Measurements from ENCODE around the gene CNNM2.
"Not testable (repeated sequence)": the region's sequence is repeated elsewhere in the genome, so short reads cannot be mapped to it uniquely, and the experiment has no call there.

Gene CNNM2

DNA sequence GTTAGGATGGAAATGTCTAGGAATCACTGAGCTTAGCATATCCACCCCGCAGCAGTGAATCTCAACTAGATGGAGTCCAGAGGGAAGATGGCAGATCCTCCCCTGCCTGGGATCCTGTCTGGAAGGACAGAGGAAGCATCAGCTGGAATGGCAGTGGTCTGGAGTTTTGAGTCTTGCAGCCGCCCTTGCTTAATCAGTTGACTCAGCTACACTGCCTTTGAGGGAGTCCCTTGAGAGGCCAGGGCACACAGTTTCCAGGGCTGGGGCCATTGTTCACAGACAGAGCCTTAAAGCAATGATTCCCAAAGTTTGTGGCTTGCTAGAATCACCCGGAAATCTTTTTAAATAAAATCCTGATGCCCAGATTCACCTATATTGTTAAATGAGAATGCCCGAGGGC lies 146.9 kb downstream of the CNNM2 start:
- H3K27ac ChIP-seq (replicated peaks) = no peak overlapping the region
- H3K27me3 ChIP-seq (ENCODE audit: insufficient read depth, poor library complexity, severe bottlenecking) = no peaks in the 10 kb centered on the region
- no peak overlapping the region for H3K4me3 ChIP-seq (replicated peaks; ENCODE audit: insufficient read depth, low read length)
- no peak for DNase-seq (ENCODE audit: low read depth in 1 of 2, low spot score in 1 of 2)
- TF ChIP-seq SPI1 (IDR thresholded peaks at IDR 0.05; ENCODE audit: borderline replicate concordance, low read depth) = no peak
- no peak for TF ChIP-seq POLR2AphosphoS5 (IDR thresholded peaks at IDR 0.05; ENCODE audit: low read depth)
- TF ChIP-seq, protein P1, sequence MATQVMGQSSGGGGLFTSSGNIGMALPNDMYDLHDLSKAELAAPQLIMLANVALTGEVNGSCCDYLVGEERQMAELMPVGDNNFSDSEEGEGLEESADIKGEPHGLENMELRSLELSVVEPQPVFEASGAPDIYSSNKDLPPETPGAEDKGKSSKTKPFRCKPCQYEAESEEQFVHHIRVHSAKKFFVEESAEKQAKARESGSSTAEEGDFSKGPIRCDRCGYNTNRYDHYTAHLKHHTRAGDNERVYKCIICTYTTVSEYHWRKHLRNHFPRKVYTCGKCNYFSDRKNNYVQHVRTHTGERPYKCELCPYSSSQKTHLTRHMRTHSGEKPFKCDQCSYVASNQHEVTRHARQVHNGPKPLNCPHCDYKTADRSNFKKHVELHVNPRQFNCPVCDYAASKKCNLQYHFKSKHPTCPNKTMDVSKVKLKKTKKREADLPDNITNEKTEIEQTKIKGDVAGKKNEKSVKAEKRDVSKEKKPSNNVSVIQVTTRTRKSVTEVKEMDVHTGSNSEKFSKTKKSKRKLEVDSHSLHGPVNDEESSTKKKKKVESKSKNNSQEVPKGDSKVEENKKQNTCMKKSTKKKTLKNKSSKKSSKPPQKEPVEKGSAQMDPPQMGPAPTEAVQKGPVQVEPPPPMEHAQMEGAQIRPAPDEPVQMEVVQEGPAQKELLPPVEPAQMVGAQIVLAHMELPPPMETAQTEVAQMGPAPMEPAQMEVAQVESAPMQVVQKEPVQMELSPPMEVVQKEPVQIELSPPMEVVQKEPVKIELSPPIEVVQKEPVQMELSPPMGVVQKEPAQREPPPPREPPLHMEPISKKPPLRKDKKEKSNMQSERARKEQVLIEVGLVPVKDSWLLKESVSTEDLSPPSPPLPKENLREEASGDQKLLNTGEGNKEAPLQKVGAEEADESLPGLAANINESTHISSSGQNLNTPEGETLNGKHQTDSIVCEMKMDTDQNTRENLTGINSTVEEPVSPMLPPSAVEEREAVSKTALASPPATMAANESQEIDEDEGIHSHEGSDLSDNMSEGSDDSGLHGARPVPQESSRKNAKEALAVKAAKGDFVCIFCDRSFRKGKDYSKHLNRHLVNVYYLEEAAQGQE (IDR thresholded peaks at IDR 0.05; ENCODE audit: insufficient replicate concordance, low read depth) = no peak
- TF ChIP-seq, protein P2, sequence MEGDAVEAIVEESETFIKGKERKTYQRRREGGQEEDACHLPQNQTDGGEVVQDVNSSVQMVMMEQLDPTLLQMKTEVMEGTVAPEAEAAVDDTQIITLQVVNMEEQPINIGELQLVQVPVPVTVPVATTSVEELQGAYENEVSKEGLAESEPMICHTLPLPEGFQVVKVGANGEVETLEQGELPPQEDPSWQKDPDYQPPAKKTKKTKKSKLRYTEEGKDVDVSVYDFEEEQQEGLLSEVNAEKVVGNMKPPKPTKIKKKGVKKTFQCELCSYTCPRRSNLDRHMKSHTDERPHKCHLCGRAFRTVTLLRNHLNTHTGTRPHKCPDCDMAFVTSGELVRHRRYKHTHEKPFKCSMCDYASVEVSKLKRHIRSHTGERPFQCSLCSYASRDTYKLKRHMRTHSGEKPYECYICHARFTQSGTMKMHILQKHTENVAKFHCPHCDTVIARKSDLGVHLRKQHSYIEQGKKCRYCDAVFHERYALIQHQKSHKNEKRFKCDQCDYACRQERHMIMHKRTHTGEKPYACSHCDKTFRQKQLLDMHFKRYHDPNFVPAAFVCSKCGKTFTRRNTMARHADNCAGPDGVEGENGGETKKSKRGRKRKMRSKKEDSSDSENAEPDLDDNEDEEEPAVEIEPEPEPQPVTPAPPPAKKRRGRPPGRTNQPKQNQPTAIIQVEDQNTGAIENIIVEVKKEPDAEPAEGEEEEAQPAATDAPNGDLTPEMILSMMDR (IDR thresholded peaks at IDR 0.05; ENCODE audit: insufficient read depth, low read length) = no peak
- TF ChIP-seq GABPA (IDR thresholded peaks at IDR 0.05; ENCODE audit: low read depth) = no peak

DNA sequence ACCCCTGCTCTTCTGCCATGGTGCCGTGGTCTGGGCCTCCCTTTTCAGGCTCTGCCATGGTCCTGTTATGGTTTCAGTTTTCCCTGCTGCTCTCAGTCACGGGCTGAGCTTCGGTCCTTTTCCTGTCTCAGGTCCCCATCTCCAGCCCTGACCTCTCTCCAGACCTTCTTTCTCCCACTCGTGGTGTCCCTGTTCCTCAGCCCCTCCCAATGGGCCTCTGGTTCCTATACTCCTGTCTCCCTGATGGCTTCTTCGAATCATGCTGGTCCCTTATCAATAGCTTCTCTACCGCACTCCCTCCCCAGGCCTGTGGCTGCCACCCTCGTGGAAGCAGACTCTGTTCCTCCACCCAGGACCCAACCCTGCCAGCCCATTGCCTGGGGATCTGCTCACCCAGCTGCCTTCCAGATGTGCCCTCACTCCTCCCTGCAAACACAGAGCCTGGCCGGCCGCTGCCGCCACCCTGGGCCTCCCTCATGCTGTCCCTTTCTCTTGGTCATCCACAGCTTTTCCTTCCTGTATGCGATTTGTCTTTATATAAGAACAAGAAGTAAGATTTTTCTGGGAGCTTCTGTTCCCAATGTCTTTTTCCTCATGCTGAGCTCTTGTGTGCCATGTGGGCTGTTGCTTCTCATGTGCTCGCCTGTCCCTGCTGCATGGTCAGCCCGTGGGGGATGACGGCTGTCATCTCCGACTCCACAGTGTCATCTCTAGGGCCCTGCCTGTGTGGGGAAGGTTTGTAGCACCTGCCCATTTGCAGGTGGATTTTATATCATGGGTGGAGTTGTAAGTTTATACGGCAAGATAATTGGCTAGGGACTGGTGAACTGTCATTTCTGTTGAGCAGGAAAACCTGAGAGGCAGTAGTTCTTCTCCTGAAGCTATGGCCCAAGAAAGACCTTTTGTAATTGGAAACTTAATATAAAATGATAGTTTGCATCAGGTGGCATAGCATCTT lies 148.3 kb downstream of the CNNM2 start:
- Histone ChIP-seq H3K27ac (replicated peaks) (no peak overlapping the region), H3K27me3 (ENCODE audit: insufficient read depth, poor library complexity, severe bottlenecking) (no peaks in the 10 kb centered on the region), H3K4me3 (replicated peaks; ENCODE audit: insufficient read depth, low read length) (no peak overlapping the region)
- TF ChIP-seq GABPA (IDR thresholded peaks at IDR 0.05; ENCODE audit: low read depth) (no peak), SPI1 (IDR thresholded peaks at IDR 0.05; ENCODE audit: borderline replicate concordance, low read depth) (no peak)
- TF ChIP-seq, protein P1 (IDR thresholded peaks at IDR 0.05; ENCODE audit: insufficient replicate concordance, low read depth) = no peak
- TF ChIP-seq, protein P2 (IDR thresholded peaks at IDR 0.05; ENCODE audit: insufficient read depth, low read length) = no peak
- no peak for DNase-seq (ENCODE audit: low read depth in 1 of 2, low spot score in 1 of 2)

DNA sequence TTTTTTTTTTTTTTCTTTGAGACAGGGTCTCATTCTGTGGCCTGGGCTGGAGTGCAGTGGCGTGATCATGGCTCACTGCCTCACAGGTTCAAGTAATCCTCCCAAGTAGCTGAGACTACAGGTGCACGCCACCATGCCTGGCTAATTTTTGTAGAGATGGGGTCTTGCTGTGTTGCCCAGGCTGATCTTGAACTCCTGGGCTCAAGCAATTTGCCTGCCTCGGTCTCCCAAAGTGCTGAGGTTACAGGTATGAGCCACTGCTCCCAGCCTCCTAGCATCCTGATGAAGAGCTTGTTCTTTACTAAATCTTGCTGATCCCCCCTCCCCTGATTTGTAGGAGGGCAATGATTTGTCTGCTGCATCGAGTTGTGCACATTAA lies 149.0 kb downstream of the CNNM2 start:
- H3K4me3 ChIP-seq (replicated peaks; ENCODE audit: insufficient read depth, low read length); H3K27me3 ChIP-seq (ENCODE audit: insufficient read depth, poor library complexity, severe bottlenecking); H3K27ac ChIP-seq (replicated peaks); DNase-seq (ENCODE audit: low read depth in 1 of 2, low spot score in 1 of 2): not testable (repeated sequence)

DNA sequence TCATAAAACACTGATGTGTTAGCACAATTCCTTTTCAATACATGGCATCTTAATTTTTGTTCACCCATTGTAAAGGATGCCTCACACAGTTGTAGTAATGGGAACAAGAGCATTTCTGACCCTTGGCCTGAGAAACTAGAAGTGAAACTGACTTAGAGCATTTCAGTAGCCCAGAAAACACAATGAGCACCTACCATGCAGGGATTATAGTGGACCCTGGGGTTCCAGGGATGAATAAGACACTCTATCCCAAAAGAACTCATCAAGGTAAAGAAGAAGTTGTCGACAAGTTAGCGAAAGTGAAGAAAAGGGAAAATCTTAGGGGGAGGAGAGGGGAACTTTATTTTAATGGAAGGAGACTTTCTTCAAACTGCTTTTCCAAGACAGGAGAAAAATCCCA lies 149.4 kb downstream of the CNNM2 start:
- no peak for TF ChIP-seq POLR2AphosphoS5 (IDR thresholded peaks at IDR 0.05; ENCODE audit: low read depth)
- TF ChIP-seq, protein P1 (IDR thresholded peaks at IDR 0.05; ENCODE audit: insufficient replicate concordance, low read depth) = no peak
- no peak for TF ChIP-seq GABPA (IDR thresholded peaks at IDR 0.05; ENCODE audit: low read depth)
- no peak for TF ChIP-seq SPI1 (IDR thresholded peaks at IDR 0.05; ENCODE audit: borderline replicate concordance, low read depth)
- TF ChIP-seq, protein P2 (IDR thresholded peaks at IDR 0.05; ENCODE audit: insufficient read depth, low read length) = no peak
- H3K27me3 ChIP-seq (ENCODE audit: insufficient read depth, poor library complexity, severe bottlenecking) = no peaks in the 10 kb centered on the region
- no peak for DNase-seq (ENCODE audit: low read depth in 1 of 2, low spot score in 1 of 2)

More for the DNA sequence above, 149.4 kb downstream of the CNNM2 start:
- no peak overlapping the region for H3K4me3 ChIP-seq (replicated peaks; ENCODE audit: insufficient read depth, low read length)
- no peak overlapping the region for H3K27ac ChIP-seq (replicated peaks)
